ENCODE measurements around the gene PHACTR3. TPM values are rescaled to one million over a fixed set of nuclear protein-coding genes. Genes with fewer than 3 reads are reported as not detected.

PHACTR3 gene
- total and polyA plus RNA-seq, 2 of the 8 experiments (the other 6 are each of a cell fraction or from before 2014, with no cell fraction given): 0.05 to 0.13 TPM

GRCh38 chr20:59740621-59741020, 136.3 kb downstream of the PHACTR3 start:
- no peak overlapping the region for H2BK5ac ChIP-seq (ENCODE audit: low read depth, low read length)
- no peak overlapping the region for H2BK120ac ChIP-seq (replicated peaks; ENCODE audit: low read depth, low read length)
- CTCF ChIA-PET (ENCODE audit: partially characterized antibody): no interaction called here
- H4K5ac ChIP-seq (ENCODE audit: insufficient read length, low read depth, low read length): no peak overlapping the region
- no peak overlapping the region for H3K4me3 ChIP-seq (ENCODE audit: extremely low read depth in 1 of 4, insufficient read depth in 2 of 4, low read depth in 3 of 4, low read length in 4 of 4)
- H2BK20ac ChIP-seq (ENCODE audit: low read length): no peak overlapping the region
- H2BK15ac ChIP-seq (ENCODE audit: low read length): no peak overlapping the region
- H3K9me3 ChIP-seq (ENCODE audit: insufficient read depth in 2 of 2, low read depth in 1 of 2, low read length in 1 of 2): peaks cover 87 to 98% of the 10 kb centered on the region in 2 experiments
- POLR2A ChIA-PET (ENCODE audit: partially characterized antibody): no interaction called here
- no peaks in the 10 kb centered on the region for H3K79me2 ChIP-seq (ENCODE audit: control insufficient read depth in 1 of 2, insufficient read depth in 2 of 2, low read length in 2 of 2)
- H3K79me1 ChIP-seq (ENCODE audit: low read depth, low read length): no peaks in the 10 kb centered on the region
- H3K4me1 ChIP-seq (replicated peaks in 1 of 4; ENCODE audit: control insufficient read depth in 3 of 4, insufficient read depth in 4 of 4, low read length in 3 of 4): no peaks in the 10 kb centered on the region
- H3K27ac ChIP-seq (ENCODE audit: low read depth, low read length): no peak overlapping the region
- no peak overlapping the region for H3K56ac ChIP-seq (replicated peaks; ENCODE audit: insufficient read length, low read depth, low read length)
- H4K8ac ChIP-seq (ENCODE audit: extremely low read depth, insufficient read depth, low read length): no peak overlapping the region
- no peak overlapping the region for H2BK12ac ChIP-seq (ENCODE audit: low read depth, low read length)
- DNase-seq (ENCODE audit: low read depth in 1 of 2, low spot score in 2 of 2): no peak
- no peaks in the 10 kb centered on the region for H3K36me3 ChIP-seq (ENCODE audit: control insufficient read depth in 2 of 4, insufficient read depth in 4 of 4, low read length in 3 of 4)
- H3K4me2 ChIP-seq (ENCODE audit: insufficient read depth in 1 of 2, low read depth in 2 of 2, low read length in 2 of 2): no peak overlapping the region
- H3K23ac ChIP-seq (ENCODE audit: insufficient read length): no peak overlapping the region
- H4K91ac ChIP-seq (replicated peaks; ENCODE audit: insufficient read length, low read length): no peak overlapping the region
- FAIRE-seq: no peak
- WGBS, 2 experiments (ENCODE audit: extremely low coverage in 1 of 2, insufficient coverage in 1 of 2, insufficient read length in 1 of 2, insufficient replicate concordance in 2 of 2, low coverage in 1 of 2, low lambda C conversion rate in 2 of 2, missing lambda C conversion rate in 1 of 2): 59% methylated on average over 7 of the region's 7 CpGs; no CpG with 5 or more reads in 1 of the 2 experiments
- H4K20me1 ChIP-seq (replicated peaks in 1 of 2; ENCODE audit: control insufficient read depth in 1 of 2, insufficient read depth in 2 of 2, low read length in 2 of 2): no peaks in the 10 kb centered on the region
- no peak overlapping the region for H3K9ac ChIP-seq (replicated peaks in 1 of 4; ENCODE audit: extremely low read depth in 1 of 4, low read depth in 3 of 4, low read length in 3 of 4)
- no peaks in the 10 kb centered on the region for H3K27me3 ChIP-seq (replicated peaks in 1 of 4; ENCODE audit: control insufficient read depth in 3 of 4, extremely low read depth in 1 of 4, insufficient read depth in 3 of 4, low read length in 3 of 4)
- no peak overlapping the region for H3K18ac ChIP-seq (ENCODE audit: extremely low read depth, low read length)
- no peak overlapping the region for H3K4ac ChIP-seq (replicated peaks; ENCODE audit: insufficient read length, low read depth, low read length)
- no peak overlapping the region for H2AFZ ChIP-seq (ENCODE audit: low read length)
- H2AK5ac ChIP-seq (ENCODE audit: low read depth, low read length): no peak overlapping the region
- H3K14ac ChIP-seq (ENCODE audit: insufficient read length): no peak overlapping the region
- no peaks in the 10 kb centered on the region for H3K23me2 ChIP-seq (ENCODE audit: low read depth, low read length)
- no peak for TF ChIP-seq PHF8 (conservative IDR thresholded peaks at IDR 0.05; ENCODE audit: low read depth, low read length)
- TF ChIP-seq, protein P1, sequence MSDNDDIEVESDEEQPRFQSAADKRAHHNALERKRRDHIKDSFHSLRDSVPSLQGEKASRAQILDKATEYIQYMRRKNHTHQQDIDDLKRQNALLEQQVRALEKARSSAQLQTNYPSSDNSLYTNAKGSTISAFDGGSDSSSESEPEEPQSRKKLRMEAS (IDR thresholded peaks at IDR 0.05): no peak
- no peak for TF ChIP-seq TEAD4 (IDR thresholded peaks at IDR 0.05; ENCODE audit: low read depth, low read length)
- TF ChIP-seq SP4 (IDR thresholded peaks at IDR 0.05; ENCODE audit: low read length): no peak
- TF ChIP-seq, protein P2, sequence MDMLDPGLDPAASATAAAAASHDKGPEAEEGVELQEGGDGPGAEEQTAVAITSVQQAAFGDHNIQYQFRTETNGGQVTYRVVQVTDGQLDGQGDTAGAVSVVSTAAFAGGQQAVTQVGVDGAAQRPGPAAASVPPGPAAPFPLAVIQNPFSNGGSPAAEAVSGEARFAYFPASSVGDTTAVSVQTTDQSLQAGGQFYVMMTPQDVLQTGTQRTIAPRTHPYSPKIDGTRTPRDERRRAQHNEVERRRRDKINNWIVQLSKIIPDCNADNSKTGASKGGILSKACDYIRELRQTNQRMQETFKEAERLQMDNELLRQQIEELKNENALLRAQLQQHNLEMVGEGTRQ (IDR thresholded peaks at IDR 0.05; ENCODE audit: low read length): no peak
- TF ChIP-seq CHD2 (IDR thresholded peaks at IDR 0.05; ENCODE audit: low read length): no peak
- no peak for TF ChIP-seq SIX5 (IDR thresholded peaks at IDR 0.05; ENCODE audit: low read depth, low read length)
- TF ChIP-seq TCF12 (IDR thresholded peaks at IDR 0.05; ENCODE audit: low read depth, low read length): no peak
- no peak for TF ChIP-seq CBX5 (IDR thresholded peaks at IDR 0.05; ENCODE audit: low read depth, low read length)
- TF ChIP-seq CTBP2 (IDR thresholded peaks at IDR 0.05; ENCODE audit: borderline replicate concordance, insufficient read depth, insufficient read length, low read length): no peak
- no peak for TF ChIP-seq KDM4A (IDR thresholded peaks at IDR 0.05; ENCODE audit: low read depth, low read length, severe bottlenecking)
- no peak for TF ChIP-seq ATF2 (IDR thresholded peaks at IDR 0.05; ENCODE audit: low read length)
